Measurements from ENCODE around the gene NUMB.

Gene NUMB

GRCh38 chr14:73458183-73458976 is at the start of gene NUMB:
NUMB (minus strand) TSS chr14:73458546; CDS start chr14:73355751, 102,795 bp downstream.
- DNase-seq (ENCODE audit: low read depth in 2 of 2), result peak; percentile 94 to 95

- DNase-seq (ENCODE audit: low read depth in 2 of 2), result no peak
These were observed 45.3 kb upstream of the NUMB start for GRCh38 chr14:73503648-73504047.

GRCh38 chr14:73502017-73502619 is 43.8 kb upstream of the NUMB start:
- no peak for DNase-seq (ENCODE audit: low read depth in 2 of 2)

GRCh38 chr14:73500360-73500759 is 42.0 kb upstream of the NUMB start:
- no peak for DNase-seq (ENCODE audit: low read depth in 2 of 2)

DNA sequence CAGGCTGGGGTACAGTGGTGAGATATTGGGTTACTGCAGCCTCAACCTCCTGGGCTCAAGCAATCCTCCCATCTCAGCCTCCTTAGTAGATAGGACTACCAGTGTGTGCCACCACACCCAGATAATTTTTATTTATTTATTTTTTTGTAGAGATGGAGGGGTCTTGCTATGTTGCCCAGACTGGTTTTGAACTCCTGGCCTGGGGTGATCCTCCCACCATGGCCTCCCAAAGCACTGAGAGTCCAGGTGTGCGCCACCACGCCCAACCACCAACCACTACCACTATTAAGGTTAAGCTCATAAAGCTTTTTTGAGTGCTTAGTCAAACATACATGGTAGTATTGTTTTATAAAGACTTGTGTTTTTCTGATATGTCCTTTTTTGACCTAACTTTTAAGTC is 36.2 kb upstream of the NUMB start:
- DNase-seq (ENCODE audit: low read depth in 2 of 2), result no peak

DNA sequence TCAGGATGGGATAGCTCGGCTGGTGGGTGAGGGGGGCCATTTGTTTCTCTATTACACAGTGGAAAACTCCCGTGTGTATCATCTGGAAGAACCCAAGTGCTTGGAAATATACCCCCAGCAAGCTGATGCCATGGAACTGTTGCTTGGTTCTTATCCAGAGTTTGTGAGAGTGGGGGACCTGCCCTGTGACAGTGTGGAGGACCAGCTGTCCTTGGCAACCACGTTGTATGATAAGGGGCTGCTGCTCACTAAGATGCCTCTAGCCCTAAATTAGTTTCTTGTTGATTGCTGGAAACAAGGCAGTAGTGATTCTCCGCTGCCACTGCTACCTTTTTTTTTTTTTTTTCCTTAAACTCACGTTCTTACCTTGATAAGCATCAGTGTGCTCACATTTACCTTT is 34.3 kb upstream of the NUMB start:
- no peak for DNase-seq (ENCODE audit: low read depth in 2 of 2)

GRCh38 chr14:73492043-73492552 is 33.8 kb upstream of the NUMB start:
- DNase-seq (ENCODE audit: low read depth in 2 of 2), result no peak

- DNase-seq (ENCODE audit: low read depth in 2 of 2), result peak; percentile 15 to 40
These were observed 33.1 kb upstream of the NUMB start for GRCh38 chr14:73491256-73492042.

DNA sequence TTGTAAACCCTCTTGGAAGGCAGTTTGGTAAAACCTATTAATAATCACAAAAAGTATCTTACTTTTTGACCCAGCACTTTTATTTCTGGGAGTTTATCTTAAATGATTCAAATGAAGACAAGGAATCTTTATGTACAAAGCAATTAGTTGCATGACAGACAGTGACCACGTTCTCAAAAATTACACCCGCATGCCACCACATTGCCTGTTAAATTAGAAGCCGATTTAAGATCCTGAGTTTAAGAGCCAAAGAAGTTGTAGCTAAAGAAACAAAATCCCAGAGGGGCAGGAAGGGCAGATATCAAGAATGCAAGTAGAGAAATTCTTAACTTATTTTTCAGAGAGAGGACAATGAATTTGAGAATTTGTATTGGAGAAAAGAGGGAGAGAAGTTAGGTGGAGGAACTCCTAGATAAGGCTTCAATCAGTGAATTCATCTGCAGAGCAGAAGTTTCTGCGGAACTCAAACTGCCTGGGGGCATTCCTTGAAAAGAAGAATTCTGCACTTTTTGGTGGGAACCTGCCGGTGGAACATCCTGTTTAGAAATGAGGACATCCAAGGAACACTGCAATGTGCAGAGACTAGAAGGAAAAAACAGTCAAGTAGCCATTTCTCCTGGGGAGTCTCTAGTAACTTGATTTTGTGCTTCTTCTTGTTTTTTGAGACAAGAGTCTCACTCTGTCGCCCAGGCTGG is 31.3 kb upstream of the NUMB start:
- no peak for DNase-seq (ENCODE audit: low read depth in 2 of 2)

- DNase-seq (ENCODE audit: low read depth in 2 of 2), result no peak
These were observed 20.3 kb upstream of the NUMB start for GRCh38 chr14:73478684-73479083.

- DNase-seq (ENCODE audit: low read depth in 2 of 2), result no peak
These were observed 19.4 kb upstream of the NUMB start for GRCh38 chr14:73477618-73478266.

GRCh38 chr14:73476451-73476931 is 18.1 kb upstream of the NUMB start:
- DNase-seq (ENCODE audit: low read depth in 2 of 2), result no peak

DNA sequence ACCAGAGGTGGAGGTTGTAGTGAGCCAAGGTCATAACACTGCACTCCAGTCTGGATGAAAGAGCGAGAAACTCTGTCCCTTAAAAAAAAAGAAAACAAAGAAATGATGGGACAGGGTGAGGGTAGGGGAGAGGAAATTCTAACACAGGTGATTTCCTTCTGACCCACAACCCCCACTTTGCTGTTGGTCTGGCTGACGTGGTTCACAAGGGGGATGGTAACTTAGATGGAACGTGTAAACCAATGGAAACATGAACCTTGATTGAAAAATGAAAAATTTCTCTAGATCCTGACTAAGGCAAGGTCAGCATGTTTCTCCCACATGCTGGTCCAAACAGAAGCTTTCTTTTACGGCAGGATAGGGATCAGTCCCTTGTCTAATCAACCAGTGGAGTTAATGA is 16.6 kb upstream of the NUMB start:
- DNase-seq (ENCODE audit: low read depth in 2 of 2), result no peak

DNA sequence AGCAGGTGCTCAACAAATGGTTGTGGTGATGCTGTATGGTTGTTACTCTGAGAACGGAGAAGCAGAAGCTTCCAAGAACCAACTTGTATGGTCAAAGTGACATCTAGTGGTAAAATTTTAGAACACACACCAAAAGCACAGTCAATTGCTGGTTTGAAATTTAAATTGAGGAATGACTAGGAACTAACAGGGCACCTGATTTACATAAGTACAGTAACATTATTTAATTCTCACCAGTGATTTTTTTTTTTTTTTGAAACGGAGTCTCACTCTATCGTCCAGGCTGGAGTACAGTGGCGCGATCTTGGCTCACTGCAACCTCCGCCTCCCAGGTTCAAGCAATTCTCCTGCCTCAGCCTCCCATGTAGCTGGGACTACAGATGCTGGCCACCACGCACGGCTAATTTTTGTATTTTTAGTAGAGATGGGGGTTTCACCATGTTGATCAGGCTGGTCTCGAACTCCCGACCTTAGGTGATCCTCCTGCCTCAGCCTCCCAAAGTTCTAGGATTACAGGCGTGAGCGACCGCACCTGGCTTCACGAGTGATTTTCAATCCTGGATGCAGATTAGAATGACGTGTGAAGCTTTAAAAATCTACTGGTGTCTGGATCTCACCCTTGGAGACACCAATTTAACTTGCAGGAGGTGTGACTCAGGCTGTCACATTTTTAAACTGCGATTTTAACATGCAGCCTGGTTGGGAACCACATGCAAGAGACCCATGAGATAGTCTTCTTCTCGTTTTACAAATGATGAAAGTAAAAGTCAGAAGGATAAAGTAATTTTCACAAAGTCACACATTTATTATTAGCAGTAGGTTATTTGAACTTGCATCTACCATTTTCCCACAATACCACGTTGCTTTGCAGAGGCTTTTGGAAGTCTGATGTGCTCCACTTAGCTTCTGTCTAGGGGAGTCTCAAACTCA is 14.1 kb upstream of the NUMB start:
- no peak for DNase-seq (ENCODE audit: low read depth in 2 of 2)

DNA sequence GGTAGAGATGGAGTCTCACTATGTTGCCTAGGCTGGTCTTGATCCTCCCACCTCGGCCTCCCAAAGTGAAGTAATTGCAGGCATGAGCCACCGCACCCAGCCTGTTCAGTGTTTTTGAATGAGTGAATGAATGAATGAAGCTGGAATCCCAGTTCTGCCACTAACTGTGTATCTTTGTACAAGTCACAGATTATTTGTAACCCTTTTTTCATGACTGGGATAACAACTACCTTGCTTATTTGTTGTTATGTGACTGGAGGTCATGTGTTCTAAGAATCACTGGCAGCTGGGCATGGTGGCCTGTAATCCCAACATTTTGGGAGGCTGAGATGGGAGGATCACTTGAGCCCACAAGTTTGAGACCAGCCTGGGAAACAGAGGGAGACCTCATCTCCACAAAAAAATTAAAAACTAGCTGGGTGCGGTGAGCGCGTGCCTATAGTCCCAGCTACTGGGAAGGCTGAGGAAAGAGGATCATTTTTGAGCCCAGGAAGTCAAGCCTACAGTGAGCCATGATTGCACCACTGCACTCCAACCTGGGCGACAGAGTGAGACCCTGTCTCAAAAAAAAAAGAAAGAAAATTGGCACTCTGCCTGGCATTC is 13.3 kb upstream of the NUMB start:
- DNase-seq (ENCODE audit: low read depth in 2 of 2), result no peak

DNA sequence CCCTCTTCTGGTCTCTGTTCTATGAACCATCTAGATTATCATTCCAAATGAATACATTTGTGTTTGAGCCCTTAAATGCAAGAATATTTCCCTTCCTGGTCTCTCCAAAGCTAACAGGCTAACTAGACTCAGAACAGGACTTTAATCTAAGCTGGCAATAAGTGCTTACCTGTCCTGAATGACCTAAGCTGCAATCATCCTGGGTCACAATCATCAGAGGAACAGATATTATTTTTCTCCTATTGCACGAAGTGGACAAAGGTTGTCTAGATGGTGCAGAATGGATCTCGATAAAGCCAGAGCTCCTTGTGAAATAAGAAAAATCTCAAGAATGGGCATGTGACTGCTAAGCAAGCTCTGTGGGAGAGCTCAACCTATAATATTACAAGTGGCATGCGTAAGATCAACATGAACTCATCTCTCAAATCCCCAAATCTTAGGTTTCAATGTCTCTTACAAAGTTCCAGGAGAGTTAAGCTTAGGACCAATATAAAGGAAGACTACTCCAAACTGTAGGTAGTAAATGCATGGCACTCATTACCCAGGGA is 10.6 kb upstream of the NUMB start:
- DNase-seq (ENCODE audit: low read depth in 2 of 2), result no peak

DNA sequence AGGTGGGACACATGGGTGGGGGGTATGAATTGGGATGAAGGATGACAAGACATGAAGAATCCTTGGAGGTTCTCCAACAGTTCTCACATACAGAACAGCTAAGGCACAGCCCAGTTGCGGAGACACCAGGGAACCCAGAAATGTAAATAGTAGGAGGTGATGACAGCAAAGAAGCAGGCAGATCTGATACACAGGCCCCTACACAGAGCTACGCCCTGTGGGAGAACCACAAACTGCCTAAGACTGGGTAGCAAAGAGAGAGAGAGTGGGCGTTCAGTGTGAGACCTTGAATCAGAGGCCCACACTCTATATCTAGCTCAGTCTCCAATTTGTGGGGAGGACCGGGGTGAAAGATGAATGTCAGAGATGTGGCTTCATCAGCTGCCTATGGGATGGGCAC is 9.5 kb upstream of the NUMB start:
- peak in 1 of 2 donors; percentile 31 for DNase-seq (ENCODE audit: low read depth in 2 of 2)

- DNase-seq (ENCODE audit: low read depth in 2 of 2), result peak in 1 of 2 donors; percentile 63
These were observed 9.0 kb upstream of the NUMB start for GRCh38 chr14:73467377-73467776.

DNA sequence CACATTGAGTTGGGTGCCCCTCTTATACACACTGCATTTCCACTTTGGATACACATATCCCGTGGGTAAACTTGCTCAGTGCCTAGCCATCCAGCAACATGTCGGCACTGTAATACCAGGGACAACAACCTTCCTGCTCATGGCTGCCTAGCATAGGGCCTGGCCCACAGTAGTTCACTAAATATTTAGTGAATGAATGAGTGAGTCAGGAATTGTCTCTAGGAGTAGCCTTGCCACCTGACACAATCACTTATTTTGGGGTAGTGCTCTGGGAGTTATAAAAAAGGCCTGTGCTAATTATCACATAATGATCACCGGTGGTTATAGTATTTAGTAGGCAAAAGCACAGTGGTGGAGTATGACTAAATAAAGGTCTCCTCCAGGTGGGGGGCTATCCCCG is 8.5 kb upstream of the NUMB start:
- DNase-seq (ENCODE audit: low read depth in 2 of 2), result no peak

Measured in activated CD8-positive, alpha-beta memory T cell treated with anti-CD3 and anti-CD28 coated beads for 4 hours (primary cell).